Measurements from ENCODE around the gene SARNP.

DNA sequence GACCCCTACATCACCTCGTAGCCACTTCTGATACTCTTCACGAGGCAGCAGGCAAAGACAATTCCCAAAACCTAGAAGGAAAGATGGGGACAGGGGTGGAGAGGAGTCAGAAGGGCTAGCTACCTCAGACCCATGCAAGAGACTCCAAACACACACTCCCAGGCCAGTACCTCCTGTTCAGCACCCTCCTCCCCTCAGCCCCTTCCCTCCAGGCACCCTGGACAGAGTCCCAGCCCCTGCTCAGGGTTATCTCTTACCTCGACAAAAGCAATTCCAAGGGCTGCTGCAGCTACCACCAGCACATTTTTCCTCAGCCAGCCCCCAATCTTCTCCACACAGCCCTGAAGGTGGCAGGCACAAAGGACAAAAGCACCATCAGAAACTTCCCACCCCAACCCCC is 92.0 kb downstream of the SARNP start:
- TF ChIP-seq POLR2A (IDR thresholded peaks at IDR 0.05) (no peak), EP300 (IDR thresholded peaks at IDR 0.05) (no peak), POLR2AphosphoS5 (IDR thresholded peaks at IDR 0.05) (no peak)
